Activated naive CD4-positive, alpha-beta T cell treated with anti-CD3 and anti-CD28 coated beads, Interleukin-2, amount 50 U/mL, for 16 hours (primary cell): ENCODE data around the gene PURB.
"Not testable (repeated sequence)": the region's sequence is repeated elsewhere in the genome, so short reads cannot be mapped to it uniquely, and the experiment has no call there.

ENCODE experiments used
- DNase-seq: peaks from one replicate; pipeline ENCODE4 v3.0.0-alpha.2; 2020

Gene PURB

DNA sequence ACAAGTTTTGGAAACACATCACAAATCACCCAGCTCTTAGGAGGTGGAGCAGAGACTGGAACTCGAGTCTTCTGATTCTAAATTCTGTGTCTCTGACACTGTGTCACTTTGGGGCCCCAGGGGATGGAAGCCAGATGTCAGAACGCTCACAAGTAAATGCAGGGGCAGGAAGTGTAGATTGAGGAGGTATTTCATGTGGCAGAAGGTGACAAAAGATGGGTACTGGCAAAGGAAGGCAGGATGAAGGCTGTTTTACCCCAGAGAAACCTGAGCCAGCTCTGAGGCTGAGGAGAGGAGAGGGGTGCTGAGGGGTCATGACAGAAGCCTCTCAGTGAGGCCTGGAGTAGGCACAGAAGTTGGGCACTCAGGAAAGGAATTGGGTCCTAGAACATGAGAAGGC lies 6.0 kb upstream of the PURB start:
- DNase-seq = peak; percentile 32

DNA sequence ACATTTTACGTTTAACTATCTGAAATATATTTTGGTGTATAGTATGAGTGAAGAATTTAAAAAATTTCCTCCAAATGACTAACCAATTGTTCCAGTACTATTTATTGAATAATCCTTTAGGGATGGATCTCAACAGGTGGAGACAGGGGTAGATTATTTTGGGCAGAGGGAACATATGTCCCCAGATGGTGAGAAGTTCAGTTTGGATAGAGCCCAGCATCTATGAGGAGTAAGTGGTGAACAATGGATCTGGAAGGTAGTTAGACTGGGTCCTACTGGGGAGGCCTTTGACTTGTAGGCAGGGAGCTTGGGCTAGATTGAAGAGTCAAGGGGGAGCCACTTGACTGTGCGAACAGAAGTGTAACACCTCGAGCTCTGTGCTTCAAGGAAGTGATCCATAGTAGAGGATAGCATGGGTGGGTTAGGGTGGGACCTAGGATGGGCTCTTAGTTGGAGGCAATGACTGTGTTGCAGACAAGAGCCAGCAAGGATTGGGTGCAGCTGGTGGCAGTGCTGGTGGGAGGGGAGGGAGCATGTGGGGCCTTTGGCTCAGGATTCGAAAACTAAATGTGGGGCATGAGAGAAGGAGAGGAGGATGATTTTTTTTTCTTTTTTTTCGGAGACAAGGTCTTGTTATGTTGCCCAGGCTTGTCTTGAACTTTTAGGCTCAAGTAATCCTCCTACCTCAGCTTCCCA lies 3.9 kb upstream of the PURB start:
- no peak for DNase-seq

DNA sequence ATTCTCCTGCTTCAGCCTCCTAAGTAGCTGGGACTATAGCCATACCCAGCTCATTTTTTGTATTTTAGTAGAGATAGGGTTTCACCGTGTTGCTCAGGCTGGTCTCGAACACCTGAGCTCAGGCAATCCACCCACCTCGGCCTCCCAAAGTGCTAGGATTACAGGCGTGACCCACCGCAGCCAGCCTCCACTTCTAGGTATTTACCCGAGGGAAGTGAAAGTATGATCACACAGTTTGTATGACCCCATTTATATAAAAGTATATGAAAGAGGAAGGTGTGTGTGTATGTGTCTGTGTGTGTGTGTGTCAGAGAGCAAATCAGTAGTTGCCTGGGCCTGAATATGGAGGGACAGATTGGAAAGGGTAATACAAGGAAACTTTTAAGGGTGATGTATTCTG lies 2.0 kb upstream of the PURB start:
- no peak for DNase-seq

- DNase-seq = peak; percentile 46
Measured at GRCh38 chr7:44884621-44885393, 523 bp downstream of the PURB start.

DNA sequence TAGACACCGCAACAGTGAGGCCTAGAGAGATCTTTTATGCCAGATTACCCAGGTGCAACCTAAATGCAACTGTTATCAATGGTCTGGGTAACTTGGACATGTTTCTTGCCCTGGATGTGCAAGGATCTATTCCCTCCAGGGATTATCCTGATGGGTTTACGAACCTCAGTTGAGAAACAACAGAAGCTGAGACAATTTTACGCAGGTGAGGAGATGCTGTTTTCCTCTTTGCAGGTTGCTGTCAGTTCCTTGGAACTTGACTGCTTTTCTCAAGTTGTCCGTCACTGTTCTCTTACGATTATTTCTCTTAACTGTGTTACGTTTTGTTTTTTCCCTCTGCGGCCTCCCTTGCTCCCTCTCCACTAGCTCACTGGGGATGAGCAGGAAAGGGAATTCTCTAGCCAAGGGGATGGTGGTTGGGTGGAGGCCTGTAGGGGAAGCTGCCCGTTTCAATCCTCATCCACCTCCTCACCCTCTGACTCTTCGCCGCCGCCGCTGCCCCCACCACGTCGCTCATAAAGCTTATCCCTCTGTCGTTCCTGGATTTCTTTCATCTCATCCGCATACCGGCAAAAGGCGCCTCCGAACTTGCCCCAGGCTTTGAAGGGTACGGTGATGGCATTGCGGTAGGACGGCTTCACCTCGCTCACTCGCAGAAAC lies 1.2 kb downstream of the PURB start:
- no peak for DNase-seq

GRCh38 chr7:44882899-44883298 lies 2.4 kb downstream of the PURB start:
- no peak for DNase-seq

DNA sequence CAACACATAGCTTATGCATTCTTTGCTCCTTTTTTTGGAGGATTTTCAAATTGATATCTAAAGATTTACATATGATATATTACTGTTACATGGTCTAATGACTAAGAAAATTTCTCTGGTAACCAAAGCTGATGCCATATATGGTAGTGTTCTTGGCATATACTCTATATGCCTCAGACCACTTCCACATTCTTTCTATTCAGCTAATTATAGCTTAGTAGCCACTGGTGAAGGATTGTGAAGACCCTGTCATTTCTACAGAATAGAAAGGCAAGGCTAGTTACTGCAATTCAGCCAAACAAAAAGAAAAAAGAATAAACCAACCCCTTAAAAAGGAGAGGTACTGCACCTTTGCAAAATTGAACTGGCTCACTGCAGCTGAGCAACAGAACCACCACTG lies 3.7 kb downstream of the PURB start:
- no peak for DNase-seq

DNA sequence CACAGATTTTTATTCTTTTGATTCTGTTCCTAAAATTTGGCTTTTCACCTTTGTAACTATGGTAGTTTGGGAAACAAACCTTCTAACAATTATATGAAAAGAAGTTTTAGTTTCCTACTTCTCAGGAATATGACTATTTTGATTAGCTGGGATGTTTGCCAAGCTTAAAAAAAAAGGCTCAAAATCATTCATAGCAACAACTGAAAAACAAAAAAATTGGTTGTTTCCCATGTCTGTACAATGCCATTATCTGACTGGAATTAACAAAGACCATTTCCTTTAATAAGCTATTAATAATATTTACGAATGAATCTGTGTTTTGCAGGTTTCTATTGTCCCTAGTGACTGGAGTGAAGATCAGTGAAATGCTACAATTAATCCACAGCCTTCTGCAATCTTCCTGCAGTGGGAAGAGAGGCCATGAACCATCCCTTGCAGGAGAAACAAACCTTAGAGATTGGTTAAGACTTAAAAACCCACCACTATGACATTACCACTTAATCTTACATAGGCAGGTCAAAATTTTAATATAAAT lies 4.2 kb downstream of the PURB start:
- no peak for DNase-seq

- DNase-seq = no peak
Measured at GRCh38 chr7:44880317-44881018, 4.9 kb downstream of the PURB start.

DNA sequence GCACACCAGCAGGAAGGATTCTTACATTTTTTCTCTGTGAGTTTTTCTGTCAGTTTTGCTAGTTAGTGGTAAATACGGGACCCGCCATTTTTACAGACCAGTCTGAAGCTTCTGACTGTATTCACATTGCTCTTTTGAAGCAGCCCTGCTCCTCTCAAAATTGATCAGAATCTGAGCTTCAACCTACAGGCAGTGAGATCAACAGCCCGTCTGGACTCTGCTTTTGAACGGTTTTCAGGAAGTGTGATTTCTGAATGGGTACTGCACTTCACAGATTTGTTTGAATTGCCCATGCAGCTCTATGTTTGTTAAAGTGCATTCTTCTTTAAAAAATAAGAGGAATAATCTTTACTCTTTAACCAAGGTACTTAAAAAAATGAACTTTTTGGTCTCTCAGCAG lies 8.9 kb downstream of the PURB start:
- no peak for DNase-seq

GRCh38 chr7:44875241-44875640 lies 10.1 kb downstream of the PURB start:
- no peak for DNase-seq

- DNase-seq = no peak
Measured at GRCh38 chr7:44872787-44873186, 12.5 kb downstream of the PURB start.

DNA sequence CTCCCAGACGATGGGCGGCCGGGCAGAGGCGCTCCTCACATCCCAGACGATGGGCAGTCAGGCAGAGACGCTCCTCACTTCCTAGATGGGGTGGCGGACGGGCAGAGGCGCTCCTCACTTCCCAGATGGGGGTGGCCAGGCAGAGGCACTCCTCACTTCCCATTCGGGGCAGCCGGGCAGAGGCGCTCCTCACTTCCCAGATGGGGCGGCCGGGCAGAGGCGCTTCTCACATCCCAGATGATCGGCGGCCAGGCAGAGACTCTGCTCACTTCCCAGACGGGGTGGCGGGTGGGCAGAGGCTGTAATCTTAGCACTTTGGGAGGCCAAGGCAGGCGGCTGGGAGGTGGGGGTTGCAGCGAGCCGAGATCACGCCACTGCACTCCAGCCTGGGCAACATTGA lies 13.4 kb downstream of the PURB start:
- not testable (repeated sequence) for DNase-seq

- DNase-seq = not testable (repeated sequence)
Measured at GRCh38 chr7:44870780-44871179, 14.6 kb downstream of the PURB start.

DNA sequence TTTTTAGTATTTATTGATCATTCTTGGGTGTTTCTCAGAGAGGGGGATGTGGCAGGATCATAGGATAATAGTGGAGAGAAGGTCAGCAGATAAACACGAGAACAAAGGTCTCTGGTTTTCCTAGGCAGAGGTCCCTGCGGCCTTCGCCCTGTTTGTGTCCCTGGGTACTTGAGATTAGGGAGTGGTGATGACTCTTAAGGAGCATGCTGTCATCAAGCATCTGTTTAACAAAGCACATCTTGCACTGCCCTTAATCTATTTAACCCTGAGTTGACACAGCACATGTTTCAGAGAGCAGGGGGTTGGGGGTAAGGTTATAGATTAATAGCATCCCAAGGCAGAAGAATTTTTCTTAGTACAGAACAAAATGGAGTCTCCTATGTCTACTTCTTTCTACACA lies 15.0 kb downstream of the PURB start:
- DNase-seq = not testable (repeated sequence)

DNA sequence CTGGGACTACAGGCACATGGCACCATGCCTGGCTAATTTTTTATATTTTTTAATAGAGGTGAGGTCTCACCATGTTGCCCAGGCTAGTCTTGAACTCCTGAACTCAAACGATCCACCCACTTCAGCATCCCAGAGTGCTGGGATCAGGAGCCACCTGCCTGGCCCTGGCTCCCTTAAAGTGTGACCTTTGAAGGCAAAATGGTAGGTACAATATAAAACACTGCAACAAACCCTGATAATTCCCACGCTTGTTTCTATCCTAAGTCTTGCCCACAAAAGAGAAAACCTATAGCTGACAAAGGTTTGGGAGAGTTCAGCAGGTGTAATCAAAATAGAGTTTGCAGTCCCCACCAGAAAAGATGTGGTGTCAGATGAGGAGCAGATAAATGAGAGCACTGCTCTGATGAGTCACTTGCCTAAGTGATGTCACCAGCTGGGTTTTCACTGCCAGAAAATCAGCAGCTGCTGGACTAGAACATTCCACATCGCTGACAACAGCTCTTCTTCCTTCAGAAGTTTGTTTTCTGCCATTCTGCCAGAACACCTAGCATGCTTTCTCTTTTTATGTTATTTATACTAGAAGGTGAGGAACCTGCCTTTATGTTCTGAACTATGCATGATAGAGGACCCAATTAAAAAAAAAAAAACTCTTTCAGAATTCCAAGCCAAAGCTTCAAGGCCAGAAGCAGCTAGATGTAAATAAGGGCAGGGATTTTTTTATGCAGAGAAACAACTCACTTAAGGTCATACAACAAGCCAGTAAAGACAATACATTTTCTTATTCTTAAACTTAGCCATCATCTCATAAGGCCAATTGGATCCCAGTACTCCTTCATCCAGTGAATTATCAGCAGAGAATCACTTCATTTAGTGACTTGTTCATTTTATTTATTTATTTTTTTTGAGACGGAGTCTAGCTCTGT lies 18.0 kb downstream of the PURB start:
- DNase-seq = no peak

GRCh38 chr7:44861949-44862348 lies 23.4 kb downstream of the PURB start:
- not testable (repeated sequence) for DNase-seq

- no peak for DNase-seq
Measured at GRCh38 chr7:44858161-44858560, 27.2 kb downstream of the PURB start.

DNA sequence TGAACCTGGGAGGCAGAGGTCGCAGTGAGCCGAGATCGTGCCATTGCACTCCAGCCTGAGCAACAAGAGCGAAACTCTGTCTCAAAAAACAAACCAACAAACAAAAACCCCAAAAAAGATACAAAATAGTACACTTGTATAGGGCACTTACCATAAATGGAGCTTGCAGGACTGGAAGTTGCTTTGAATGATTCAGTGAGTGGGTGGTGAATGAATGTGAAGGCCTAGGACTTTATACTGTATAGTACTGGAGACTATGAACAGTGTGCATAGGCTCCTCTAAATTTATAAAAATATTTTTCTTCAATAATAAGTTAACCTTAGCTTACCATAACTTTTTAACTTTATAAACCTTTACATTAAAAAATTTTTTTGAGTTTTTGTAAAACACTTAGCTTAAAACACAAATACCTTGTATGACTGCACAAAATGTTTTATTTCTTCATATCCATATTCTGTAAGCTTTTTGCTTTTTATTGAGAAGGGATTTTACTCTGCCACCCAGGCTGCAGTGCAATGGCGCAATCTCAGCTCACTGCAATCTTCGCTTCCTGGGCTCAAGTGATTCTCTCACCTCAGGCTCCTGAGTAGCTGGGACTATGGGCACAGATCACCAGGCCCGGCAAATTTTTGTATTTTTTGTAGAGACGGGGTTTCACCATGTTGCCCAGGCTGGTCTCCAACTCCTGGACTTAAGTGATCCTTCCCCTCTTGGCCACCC lies 30.5 kb downstream of the PURB start:
- no peak for DNase-seq

DNA sequence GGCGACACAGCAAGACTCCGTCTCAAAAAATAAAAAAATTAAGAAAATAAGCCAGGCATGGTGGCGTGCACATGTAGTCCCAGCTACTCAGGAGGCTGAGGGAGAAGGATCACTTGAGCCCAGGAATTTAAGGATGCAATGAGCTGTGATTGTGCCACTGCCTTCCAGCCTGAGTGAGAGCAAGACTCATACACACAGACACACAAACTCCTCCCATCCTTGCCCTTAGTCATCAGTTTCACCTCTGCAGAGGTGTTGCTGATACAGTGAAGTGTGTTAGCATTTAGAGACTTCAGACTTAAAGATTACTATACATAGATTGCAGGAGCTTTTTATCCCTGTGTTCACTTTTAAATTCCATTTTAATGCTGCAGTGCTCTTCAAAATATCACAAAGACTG lies 31.9 kb downstream of the PURB start:
- no peak for DNase-seq

DNA sequence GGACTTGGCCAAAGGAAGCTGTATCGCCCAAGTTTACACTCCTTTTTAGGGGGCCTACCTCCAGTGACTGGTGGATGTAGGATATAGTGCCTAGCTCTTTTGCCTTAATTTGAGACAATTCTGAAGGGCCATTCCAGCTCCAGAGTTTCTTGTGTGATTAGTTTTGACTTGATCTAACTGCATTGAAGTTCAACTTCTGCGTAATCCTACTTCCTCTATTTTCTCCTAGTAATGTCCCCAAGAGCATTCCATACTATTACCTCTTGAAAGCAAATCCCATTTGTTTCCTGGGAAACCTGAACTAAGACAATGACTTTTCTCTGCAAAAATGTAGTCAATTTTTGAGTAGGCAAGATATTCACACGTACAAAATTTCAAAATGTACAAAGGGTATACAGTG lies 32.7 kb downstream of the PURB start:
- no peak for DNase-seq
